NCI-H1092 (cell line): Measurements from ENCODE around the gene IGSF9.

Source experiments
- DNase-seq: peaks from one replicate; lab custom pipeline; 2025; lab: John Stamatoyannopoulos, UW

Gene IGSF9

GRCh38 chr1:159946242-159947187 lies 1.1 kb upstream of the IGSF9 start:
- no peak for DNase-seq

GRCh38 chr1:159944623-159945455 lies 574 bp downstream of the IGSF9 start:
- DNase-seq, result no peak

GRCh38 chr1:159943908-159944622 lies 1.3 kb downstream of the IGSF9 start:
- no peak for DNase-seq

DNA sequence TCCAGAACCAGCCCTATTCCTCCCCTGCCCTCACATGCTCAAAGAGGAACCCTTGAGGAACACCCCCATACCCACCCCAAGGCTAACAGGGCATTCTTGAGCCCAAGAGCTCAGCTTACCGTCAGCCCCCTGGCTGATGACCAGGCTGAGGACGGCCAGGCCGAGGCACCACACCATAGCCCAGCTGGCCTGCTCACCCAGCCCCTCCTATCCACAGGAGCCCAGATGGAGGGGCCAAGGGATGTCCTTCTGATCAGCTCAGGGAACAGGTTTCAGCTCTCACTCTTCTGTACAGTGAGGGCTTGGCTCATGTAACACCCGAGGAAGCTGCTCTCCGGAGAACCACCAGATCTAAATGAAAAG lies 2.2 kb downstream of the IGSF9 start:
- DNase-seq, result no peak

DNA sequence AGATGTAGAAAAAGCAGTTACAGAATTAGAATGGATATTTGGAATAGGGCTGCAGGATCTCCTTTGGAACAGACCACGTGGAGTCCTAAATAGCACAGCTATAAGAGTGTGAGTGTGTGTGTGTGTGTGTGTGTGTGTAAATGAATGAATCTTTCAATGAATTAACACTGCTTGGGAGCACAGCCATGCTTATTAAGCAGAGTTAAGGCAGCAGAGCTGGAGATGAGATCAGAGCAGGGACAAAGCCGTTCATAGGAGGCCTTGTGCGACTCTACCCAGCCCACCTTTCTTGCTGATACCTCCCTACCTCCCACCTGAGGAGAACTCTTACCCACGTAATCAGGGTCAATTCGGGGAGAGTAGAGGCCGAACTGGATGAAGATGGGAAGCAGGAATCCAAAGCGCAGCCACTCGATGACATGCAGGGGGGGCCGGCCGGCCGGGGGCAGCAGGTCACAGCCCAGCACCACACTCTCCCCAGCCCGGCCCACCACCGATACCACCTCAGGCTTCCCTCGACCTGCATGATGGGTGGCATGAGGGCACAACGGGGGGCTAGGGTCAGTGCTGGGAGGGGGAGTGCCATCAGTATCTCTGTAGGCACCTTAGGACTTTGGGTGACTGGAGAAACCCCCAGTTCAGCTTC lies 2.7 kb downstream of the IGSF9 start:
- DNase-seq, result no peak

- no peak for DNase-seq
Measured at GRCh38 chr1:159941591-159942560, 3.5 kb downstream of the IGSF9 start.

- no peak for DNase-seq
Measured at GRCh38 chr1:159941141-159941540, 4.3 kb downstream of the IGSF9 start.

DNA sequence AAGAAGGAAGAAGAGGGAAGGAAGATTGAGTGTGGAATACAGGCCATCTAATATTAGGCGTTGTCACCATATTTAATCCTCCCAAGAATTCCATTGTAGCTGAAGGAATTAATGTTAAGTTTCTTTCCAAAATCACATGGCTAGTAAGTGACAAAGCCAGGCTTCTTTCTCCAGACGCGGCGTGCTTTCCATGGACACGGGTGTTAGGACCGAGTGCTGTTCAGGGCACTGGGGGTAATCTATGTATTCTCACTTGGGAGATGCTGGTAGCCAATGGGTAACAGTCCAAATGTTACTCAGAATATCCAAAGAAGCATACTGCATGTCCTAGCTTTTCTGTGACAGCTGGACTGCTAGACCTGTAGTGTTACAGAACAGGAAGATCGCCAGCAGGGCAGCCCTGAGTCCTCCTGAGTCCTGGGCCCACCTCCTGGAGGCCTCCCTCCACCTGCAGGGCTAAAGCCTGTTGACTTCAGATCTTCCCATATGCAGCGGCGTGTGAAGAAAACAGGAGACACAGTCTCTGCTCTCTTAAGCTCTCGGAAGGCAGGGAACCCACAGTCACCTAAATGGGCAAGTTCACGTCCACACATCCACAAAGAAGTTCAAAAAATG lies 5.3 kb downstream of the IGSF9 start:
- DNase-seq, result no peak

DNA sequence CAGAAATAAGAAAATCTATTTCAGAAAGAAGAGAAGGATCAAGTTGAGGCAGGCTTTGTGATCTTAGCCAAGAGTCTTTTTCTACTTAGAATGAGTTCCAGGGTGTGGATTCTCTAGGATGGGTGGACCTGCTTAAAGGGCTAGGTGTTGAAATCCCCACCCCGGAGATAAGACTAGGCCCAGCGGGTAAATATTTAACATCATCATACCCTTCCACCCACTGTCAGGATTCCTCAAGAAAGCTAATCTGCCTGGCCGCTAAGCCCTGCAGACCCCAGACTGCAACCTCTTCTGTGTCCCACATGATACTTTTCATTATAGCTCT lies 5.8 kb downstream of the IGSF9 start:
- no peak for DNase-seq

DNA sequence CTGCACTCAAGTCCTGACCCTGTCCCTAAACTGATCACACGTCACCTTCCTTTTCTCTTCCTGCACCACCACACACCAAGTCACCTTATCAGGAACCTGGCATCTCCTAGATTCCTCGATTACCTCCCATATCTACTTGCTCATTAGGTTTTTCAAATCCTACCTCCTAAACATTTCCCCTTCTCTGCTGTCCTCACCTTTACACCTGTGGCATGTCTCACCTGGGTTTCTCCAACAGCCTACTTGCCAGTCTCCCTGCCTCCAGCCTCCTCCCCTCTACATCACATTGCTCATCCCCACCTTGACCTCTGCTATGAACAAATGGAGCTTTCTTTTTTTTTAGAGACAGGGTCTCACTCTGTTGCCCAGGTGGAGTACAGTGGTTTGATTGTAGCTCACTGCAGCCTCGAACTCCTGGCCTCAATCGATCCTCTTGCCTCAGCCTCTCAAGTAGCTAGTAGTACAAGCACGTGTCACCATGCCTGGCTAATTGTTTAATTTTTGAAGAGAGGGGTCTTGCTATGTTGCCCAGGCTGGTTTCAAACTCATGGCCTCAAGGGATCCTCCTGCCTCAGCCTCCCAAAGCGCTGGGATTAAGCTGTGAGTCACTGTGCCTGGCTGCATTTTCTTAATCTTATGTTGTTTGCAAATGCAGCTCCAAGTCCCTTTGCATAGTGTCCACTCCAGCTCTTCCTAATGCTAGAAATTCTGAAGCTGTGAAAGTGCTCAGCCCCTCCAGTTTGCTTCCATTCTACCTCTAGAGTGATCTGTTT lies 6.3 kb downstream of the IGSF9 start:
- DNase-seq, result no peak

DNA sequence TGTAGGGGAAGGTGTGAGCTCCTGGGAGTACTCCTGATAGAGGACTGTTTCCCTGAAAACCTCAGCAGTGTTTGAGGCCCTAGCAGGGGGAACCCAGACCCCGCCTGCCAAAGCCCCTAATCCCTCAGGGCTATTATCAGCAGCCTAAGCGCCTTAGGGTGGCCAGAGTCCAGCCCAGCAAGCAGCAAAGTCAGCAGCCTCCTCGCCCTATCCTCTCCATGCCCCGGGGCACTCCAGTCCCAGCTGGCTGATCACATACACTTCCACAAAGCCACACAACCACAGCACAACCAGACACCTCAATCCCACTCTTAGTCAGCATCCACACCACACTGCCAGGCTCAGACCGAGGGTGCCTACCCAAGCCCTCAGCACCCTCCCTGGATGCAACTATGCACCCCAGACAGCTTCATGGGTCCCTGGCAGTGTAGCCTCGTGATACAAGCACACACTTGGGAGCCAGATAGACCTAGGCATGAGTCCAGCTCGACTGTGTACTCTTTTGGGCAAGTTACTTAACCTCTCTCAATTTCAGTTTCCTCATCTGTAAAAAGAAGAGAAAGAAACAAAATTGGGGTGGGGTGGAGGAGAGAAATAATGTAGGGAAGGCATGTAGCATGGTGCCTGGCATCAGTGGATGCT lies 7.1 kb downstream of the IGSF9 start:
- no peak for DNase-seq

DNA sequence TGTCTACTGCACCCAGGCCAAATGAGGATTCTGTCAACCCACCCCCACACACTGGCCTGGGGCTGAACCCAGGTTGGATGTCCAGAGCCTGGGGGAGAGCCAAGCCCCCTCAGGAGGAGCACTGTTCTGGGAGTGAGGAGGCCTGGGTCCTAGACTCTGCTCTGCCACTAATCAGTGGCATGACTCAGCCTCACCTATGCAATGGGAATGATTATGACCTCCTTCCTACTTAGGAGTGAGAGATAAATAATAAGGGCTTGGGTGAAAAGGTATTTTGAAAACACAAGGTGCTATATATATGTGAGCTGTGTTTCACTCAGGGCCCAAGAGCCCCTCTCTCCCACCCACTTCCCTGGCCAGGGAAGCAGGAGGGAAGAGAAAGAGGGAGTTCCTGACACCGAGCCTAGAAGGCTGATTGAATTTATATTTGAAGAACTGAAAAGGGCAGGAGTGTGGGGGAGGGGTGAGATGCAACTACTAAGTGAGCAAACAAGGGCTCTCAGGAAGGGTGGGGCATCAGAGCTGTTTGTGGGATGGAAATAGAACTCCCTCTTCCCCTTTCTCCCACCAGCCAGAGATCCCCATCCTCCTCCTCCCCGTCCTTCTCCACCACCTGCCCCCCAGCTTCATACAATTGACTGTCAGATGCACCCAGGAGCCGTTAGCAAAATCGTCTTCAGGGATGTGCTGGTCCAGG lies 8.2 kb downstream of the IGSF9 start:
- no peak for DNase-seq

- peak; percentile 28 for DNase-seq
Measured at GRCh38 chr1:159936273-159936904, 9.0 kb downstream of the IGSF9 start.

- DNase-seq, result no peak
Measured at GRCh38 chr1:159935719-159936272, 9.6 kb downstream of the IGSF9 start.

DNA sequence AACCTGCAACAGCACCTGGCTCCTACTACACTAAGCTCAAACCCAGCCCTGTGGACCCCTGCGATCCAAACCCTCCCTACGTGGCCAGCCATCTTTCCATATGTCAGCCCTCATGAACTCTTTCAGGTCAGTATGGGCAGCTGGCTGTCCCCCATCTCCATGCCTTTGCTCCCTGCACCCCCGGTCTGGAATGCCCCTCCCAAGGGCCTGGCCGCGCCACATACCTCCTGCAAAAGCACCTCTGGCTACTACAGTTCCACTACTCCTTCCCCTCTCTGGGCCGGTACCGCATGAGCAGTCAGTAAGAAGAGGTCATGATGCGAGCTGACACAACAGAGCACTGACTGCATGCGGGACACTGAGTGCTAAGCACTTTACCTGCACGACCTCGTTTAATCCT lies 10.1 kb downstream of the IGSF9 start:
- no peak for DNase-seq

DNA sequence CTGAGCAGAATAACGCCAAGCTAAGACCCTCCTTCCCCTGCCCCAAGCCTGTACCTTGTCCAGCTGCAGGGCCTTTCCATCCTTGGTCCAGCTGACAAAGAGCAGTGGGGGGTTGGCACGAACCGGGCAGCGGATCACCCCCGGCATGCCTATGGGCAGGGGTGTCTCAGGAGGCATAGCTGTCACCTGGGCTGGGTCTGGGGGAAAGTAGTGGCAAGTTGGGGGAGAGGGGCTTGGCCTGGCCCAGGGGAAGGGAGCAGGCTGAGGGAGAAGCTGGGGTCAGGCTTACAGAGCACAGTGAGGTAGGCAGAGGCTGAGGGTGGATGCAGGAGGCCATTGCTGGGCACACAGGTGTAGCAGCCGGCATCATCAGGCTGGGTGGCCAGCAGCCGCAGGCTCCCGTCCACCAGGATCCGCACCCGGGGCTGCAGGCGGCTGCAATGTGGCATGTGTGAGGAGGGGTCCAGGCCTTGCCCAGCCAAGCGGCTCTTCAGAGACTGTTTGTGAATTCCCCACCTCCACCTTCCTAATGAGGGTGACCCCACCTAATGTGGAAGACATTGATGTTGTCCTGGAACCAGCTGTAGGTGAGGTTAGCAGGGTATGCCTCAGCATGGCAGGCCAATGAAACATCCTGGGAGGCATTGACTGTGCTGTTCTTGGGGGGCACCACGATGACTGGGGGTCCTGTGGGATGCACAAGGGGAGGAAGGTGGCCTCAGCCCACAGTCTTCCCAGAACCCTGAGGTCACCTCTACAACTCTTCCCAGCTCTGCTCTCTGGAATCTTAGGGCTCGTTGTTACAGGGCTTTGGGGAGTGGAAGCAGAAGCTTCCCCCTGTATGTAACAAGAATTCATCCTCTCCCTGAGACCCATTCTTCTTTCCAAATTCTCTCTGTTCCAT lies 11.0 kb downstream of the IGSF9 start:
- no peak for DNase-seq

DNA sequence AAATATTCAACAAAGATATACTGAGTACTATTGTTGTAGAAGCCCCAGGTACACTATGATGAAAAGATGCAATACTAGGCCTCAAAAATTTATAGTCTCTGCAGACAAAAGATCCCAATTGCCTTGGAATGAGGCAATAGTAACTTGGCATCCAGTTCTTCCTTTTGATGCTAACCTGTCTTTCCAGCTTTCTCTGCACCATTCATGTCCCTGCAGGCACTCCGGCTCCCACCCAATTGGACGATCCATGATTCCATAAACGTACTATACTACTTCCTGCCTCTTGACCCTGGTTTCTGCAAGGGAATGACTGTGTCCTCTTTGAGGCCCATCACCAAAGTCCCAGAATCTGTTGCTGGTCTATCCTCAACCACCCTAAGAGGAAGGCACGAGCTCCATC lies 12.1 kb downstream of the IGSF9 start:
- DNase-seq, result no peak
